ENCODE measurements around the gene ASPDH.

GRCh38 chr19:50508843-50509190, 4.9 kb downstream of the ASPDH start:
- no peak for TF ChIP-seq MYBL2 (CRISPR knock-in tag; IDR thresholded peaks at IDR 0.05)
- TF ChIP-seq CTCF (IDR thresholded peaks at IDR 0.05) = no peak
- no peak for TF ChIP-seq ETV6 (CRISPR knock-in tag; IDR thresholded peaks at IDR 0.05)
- no peak for TF ChIP-seq RORB (CRISPR knock-in tag; IDR thresholded peaks at IDR 0.05)
- TF ChIP-seq CREM (CRISPR knock-in tag; IDR thresholded peaks at IDR 0.05) = no peak
- TF ChIP-seq KAT7 (CRISPR knock-in tag; IDR thresholded peaks at IDR 0.05; ENCODE audit: borderline replicate concordance) = no peak
- TF ChIP-seq USF1 (CRISPR knock-in tag; IDR thresholded peaks at IDR 0.05) = no peak
- TF ChIP-seq ZNF121 (CRISPR knock-in tag; IDR thresholded peaks at IDR 0.05) = no peak

All from WTC11 (cell line).